GM21423 (cell line): Measurements from ENCODE around the gene GOLGA6L25.
"Not testable (repeated sequence)": the region's sequence is repeated elsewhere in the genome, so short reads cannot be mapped to it uniquely, and the experiment has no call there.

ENCODE experiments used
- ATAC-seq: cut with Tn5 transposase; IDR thresholded peaks from one replicate; pipeline ENCODE4 v1.9.1; 2021; ENCODE audit warnings: mild to moderate bottlenecking, moderate library complexity; ENCODE audit not compliant: unreplicated experiment

Gene GOLGA6L25

GRCh38 chr15:28553268-28553667 is at the start of gene GOLGA6L25:
TSS of gene GOLGA6L25 (plus strand) at chr15:28553568. CDS start at chr15:28553629, 61 bp downstream.
- ATAC-seq: not testable (repeated sequence)

GRCh38 chr15:28508217-28508889 is 45.0 kb upstream of the GOLGA6L25 start:
- ATAC-seq: not testable (repeated sequence)

GRCh38 chr15:28514128-28514527 is 39.2 kb upstream of the GOLGA6L25 start:
- ATAC-seq: not testable (repeated sequence)

- not testable (repeated sequence) for ATAC-seq
Measured at GRCh38 chr15:28515208-28515607, 38.2 kb upstream of the GOLGA6L25 start.

GRCh38 chr15:28532954-28533353 is 20.4 kb upstream of the GOLGA6L25 start, which contains the start of gene GOLGA8G:
TSS of gene GOLGA8G (minus strand) at chr15:28532971. CDS start at chr15:28532909, 62 bp downstream.
- ATAC-seq: not testable (repeated sequence)

GRCh38 chr15:28573351-28573750 is 20.0 kb downstream of the GOLGA6L25 start:
- ATAC-seq: not testable (repeated sequence)

- peak; percentile 59 for ATAC-seq
Measured at GRCh38 chr15:28588977-28589606, 35.7 kb downstream of the GOLGA6L25 start.

- not testable (repeated sequence) for ATAC-seq
Measured at GRCh38 chr15:28589769-28590168, 36.4 kb downstream of the GOLGA6L25 start.

- ATAC-seq: not testable (repeated sequence)
Measured at GRCh38 chr15:28592395-28592794, 39.0 kb downstream of the GOLGA6L25 start.

GRCh38 chr15:28593424-28594129 is 40.2 kb downstream of the GOLGA6L25 start:
- not testable (repeated sequence) for ATAC-seq

- not testable (repeated sequence) for ATAC-seq
Measured at GRCh38 chr15:28597471-28597870, 44.1 kb downstream of the GOLGA6L25 start.

- not testable (repeated sequence) for ATAC-seq
Measured at GRCh38 chr15:28598209-28598608, 44.8 kb downstream of the GOLGA6L25 start.

- not testable (repeated sequence) for ATAC-seq
Measured at GRCh38 chr15:28602152-28602551, 48.8 kb downstream of the GOLGA6L25 start.
